Inflammatory macrophage treated with lipopolysaccharide for 4 hours (primary cell): Measurements from ENCODE around the gene DIS3L2.
A peak's percentile ranks its signal among the peaks of the same experiment; 100 is the strongest.
"Not testable (repeated sequence)": the region's sequence is repeated elsewhere in the genome, so short reads cannot be mapped to it uniquely, and the experiment has no call there.

Experiments used
- DNase-seq: peaks from one replicate; pipeline ENCODE4 v3.0.0-alpha.2; 2020

Gene DIS3L2

DNA sequence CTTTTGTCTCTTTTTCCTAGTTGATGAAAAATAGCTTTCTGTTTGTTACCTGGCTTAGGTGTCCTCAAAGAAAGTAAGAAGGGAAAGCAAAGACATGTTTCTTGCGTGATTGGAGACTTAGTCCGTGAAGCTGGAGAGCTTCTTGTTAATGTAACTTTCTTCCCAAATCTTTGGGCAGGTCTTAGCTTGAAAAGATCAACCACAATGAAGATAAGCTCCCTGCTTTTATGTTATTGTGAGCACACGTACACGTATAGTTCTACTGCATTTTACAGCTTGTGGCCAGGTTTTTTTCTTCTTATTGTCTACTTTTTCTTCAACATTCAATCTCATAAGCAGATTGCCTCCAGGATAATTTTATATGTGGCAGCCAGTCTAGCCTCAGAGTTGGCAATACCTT is 99.8 kb downstream of the DIS3L2 start:
- no peak for DNase-seq

DNA sequence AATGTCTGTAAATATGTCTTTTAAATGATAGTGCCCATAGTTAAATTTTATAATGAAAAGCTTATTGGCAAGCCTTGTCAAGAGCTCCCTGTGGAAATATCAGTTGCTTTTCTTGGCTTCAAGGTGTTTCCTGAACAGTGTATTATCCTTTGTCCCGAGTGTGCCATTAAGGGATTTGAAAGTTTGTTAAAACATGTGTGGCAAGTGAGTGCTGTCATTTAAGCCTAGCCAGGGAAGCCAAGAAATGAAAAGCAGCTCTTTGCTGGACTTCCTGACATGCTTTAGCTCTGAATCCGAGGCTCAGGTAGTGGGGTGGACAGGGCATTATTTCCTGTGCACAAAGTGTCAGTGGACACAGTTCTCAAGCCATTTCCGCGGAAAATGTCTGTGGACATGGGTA is 111.5 kb downstream of the DIS3L2 start:
- no peak for DNase-seq

DNA sequence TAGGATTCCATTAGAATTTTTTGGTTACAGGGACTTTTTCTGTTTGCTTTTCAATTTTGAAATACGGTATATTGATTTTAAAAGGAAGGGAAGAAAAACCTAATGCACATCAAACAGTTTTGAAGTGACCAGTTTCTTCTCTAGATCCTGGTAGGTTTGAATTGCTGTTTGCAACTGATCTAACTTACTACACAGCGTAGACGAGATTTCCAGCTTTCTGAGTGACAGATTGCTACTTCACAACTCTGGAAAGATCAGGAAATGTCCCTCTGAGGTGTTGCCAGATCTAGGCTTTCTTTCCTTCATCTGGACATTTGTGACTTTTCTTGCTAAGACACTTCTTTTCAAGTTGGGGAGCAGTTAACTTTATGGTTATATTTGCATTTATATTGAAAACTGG is 112.2 kb downstream of the DIS3L2 start:
- DNase-seq, result no peak

DNA sequence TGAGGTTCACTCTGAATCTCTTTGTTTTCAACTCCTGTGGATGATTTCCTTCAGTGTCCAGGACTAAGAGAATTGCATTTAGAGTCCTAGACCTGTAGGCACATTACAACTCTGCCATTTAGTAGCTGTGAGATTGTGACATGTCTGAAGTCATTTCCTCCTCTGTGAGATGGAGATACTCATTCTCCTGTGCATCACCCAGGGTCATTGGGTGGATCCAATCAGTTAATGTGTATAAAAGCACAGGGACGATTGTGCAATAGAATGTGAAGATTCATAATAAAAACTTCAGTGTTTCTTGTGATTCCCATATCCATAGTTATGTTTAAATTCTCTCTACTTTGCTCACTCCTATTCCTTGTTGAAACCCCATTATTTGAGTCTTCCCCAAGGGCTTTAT is 113.6 kb downstream of the DIS3L2 start:
- peak; percentile 67 for DNase-seq

DNA sequence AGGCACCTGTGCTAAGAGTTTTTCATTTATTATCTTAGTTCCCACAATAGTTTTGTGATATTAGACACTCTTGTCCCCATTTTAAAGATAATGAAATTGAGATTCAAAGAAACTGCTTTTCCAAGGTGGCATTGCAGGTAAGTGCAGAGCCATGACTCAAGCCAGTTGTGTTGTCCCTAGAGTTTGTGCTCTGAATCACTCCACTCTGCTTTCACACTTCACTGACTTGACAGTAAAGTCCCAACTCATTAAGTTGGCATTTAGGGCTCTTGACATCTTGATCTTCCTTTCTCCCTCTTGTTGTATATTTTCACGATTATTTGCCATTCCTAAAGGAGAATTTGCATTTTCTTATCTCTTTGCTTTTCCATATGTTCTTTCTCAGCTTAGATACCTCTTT is 114.3 kb downstream of the DIS3L2 start:
- no peak for DNase-seq

DNA sequence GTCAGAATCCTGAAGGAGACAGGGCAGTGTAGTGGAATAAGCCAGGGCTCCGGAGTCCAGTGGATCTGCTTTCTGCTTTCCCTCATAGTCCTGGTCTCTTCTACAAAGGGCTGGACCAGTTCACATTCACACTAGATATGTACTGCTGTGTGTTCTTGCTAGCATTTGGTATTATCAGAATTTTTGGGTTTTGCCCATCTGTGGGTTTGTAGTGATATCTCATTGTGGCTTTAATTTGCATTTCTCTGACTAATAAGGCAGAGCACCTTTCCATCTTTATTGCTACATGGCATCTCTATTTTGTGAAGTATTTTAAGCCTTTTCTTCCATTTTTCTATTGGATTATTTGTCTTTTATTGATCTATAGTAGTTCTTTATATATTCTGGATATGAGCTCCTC is 114.8 kb downstream of the DIS3L2 start:
- DNase-seq, result no peak

DNA sequence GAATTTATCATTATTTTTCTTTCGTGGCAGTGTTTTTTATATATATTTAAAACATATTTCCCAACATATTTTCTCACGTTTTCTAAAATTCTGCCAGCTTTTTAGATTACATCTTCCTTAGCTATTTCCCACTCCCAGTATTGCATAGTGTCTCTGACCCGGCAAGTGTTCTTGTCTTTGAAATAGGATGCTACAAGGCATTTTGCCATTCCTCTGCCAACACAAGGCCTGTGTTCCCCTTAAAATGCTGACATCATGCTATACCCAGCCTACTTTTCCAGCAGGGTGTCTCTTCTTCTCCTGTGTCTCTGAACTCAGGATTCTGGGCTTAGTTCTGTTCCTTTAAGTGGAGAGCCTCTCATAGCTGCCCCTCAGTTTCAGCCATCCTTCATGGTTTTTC is 115.2 kb downstream of the DIS3L2 start:
- no peak for DNase-seq

DNA sequence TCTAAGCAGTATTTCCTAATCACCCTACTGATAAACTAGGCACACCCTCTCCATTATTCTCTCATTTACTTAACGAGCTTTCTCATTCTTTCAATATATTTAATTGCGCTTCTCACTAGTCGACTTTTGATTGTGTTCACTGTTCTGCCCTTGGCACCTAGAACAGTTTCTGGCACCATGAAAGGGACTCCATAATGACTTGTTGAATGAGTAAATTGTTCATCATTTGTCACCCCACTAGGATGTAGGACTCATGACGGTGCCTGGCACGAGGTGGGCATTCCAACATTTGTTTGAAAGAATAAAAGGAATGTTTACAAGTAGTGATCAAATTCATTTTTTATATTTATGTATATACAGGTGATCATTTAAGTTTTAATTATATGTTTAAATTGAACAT is 123.7 kb downstream of the DIS3L2 start:
- no peak for DNase-seq

DNA sequence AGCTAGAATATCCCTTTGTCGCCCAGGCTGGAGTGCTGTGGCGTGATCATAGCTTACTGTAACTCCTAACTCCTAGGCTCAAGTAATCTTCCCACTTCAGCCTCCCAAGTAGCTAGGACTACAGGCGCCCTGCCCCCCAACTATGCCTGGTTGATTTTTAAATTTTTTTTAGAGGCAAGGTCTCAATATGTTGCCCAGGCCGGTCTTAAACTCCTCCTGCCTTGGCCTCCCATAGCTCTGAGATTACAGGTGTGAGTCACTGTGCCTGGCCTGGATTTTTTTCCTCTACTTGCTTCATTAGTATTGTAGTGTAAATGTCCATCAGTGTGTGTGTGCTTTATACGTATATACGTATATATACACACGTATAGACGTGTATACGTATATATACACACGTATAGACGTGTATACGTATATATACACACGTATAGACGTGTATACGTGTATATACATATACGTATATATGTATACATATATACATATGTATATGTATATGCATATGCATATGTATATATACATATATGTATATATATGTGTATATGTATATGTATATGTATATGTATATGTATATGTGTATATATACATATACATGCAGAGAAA is 124.4 kb downstream of the DIS3L2 start:
- DNase-seq, result no peak

DNA sequence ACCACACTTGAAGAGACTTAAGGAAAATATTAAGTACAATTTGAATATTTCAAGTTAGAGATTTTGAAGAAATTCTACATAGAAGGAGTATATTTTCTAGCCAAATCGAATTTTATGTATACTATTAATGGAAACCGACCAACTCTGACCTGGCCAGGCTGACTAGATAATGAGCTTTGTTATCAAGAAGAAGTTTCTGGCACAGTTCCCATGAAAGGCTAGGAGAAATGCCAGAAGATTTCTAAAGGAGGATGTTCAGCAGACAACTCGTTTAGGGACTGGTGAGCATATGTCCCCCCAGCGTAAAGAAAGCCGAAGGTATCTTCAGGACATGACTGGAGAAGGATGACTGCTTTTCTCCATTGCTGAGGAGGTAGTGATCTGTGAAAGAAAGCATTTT is 127.3 kb downstream of the DIS3L2 start:
- DNase-seq, result no peak

DNA sequence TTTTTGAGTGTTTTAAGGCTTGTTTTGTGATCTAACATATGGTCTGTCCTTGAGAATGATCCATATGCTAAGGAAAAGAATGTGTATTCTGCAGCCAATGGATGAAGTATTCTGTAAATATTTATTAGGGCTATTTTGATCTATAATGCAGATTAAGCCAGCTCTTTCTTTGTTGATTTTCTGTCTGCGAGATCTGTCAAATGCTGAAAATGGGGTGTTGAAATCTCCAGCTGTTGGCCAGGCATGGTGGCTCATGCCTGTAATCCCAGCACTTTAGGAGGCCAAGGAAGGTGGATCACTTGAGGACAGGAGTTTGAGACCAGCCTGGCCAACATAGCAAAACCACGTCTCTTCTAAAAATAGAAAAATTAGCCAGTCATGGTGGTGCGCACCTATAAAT is 132.7 kb downstream of the DIS3L2 start:
- no peak for DNase-seq

DNA sequence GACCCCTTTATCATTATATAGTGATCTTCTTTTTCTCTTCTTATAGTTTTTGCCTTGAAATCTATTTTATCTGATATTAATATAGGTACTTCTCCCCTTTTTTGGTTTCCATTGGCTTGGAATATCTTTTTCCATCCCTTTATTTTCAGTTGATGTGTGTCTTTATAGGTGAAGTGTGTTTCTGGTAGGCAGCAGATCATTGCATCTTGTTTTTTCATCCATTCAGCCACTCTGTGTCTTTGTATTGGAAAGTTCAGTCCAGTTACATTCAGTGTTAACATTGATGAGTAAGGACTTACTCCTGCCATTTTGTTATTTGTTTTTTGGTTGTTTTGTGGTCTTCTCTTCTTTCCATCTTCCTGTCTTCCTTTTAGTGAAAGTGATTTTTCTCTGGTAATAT is 133.4 kb downstream of the DIS3L2 start:
- DNase-seq, result no peak

DNA sequence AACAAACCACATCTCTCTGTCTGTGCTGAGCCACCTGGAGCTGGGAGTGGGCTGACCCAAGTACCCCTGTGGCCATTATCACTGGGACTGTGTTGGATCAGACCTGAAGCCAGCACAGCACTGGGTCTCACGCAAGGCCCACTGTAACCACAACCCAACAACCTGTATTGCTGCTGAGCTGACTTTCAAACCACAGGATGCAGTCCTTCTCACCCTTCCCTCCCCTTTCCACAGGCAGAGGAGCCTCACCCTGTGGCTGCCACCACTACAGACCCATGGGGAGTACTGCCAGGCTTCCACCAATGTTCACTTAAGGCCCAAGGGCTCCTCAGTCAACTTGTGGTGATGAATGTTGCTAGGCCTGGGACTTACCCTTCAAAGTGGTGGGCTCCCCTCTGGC is 135.7 kb downstream of the DIS3L2 start:
- DNase-seq, result no peak

DNA sequence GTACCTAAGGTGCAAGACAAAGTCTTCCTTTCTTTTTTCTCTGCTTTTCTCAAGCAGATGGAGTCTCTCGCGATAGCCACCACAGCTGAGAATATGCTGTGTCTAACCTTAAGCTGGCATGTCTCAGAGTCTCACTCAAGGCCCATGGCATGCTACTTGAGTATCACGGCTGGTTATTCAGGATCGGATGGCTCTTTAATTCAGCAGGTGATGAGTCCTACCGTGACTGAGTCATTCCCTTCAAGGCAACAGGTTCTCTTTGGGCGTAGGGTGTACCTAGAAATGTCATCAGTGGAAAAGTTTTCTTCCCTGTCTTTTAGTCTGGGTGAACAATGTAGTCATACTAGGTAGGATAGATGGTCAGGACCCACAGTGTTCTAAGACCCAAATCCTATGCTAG is 136.2 kb downstream of the DIS3L2 start:
- DNase-seq, result no peak

DNA sequence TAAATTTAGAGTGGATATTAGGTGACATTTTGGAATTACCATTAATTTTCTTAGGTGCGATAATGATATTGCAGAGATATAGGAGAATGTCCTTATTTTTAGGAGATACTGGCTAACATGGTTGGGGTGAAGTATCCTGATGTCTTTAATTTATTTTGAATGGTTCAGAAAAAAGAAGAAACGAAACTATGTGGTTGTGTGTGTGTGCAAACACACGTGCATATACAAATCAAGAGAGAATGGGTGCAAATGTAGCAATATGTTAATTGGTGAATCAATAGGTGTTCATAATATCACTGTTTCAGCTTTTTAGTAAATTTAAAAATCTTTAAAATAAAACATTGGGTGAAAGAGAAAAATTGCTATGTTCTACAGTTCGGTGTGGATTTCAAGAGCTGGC is 140.9 kb downstream of the DIS3L2 start:
- no peak for DNase-seq

DNA sequence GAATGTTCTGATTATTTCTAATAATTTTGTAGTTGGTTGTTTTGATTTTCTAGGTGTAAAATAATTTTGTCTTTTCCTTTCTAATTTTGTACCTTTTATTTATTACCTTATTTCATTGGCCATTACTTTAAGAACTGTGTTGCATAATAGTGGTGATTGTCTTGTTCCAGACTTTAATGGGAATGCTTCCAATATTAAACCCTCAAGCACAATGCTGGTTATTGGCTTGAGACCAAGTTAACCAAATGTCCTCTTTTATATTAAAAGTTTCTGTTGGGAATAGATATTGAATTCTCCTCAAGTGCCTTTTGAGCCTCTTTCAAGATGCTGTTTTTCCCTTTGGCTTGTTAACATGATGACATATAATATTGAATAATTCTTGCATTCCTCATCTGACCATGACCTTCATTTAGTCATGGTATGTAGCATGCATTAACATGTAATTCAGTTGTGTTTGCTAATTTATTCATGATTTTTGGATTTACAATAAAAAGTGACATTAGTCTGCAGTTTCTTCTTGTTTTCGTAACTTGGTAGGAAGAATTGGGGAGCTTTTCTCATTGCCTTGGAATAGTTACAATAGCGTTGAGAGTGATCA is 141.7 kb downstream of the DIS3L2 start:
- DNase-seq, result no peak

DNA sequence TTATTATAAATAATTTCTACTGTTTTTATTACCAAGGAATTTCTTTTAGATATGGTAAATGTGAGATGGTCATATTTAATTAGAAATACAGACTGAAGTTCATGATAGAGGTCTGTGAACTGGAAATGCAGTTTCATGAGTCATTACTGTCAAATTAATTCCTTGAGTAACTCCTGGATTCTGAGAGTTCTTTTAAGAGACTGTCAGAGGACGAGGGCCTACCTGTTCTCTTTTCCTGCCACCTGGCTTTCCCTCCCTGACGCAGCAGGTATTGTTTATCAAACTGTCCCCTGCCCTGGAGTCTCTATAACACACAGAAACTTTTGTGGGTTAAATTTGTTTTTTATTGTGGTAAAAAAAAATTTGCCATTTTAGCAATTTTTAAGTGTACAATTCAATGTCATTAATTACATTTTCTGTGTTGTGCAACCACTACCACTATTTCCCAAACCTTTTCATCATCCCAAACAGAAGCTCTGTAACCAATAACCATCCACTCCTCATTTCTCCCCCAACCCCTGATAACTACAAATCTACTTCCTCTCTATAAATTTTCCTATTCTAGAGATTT is 142.6 kb downstream of the DIS3L2 start:
- DNase-seq, result no peak

DNA sequence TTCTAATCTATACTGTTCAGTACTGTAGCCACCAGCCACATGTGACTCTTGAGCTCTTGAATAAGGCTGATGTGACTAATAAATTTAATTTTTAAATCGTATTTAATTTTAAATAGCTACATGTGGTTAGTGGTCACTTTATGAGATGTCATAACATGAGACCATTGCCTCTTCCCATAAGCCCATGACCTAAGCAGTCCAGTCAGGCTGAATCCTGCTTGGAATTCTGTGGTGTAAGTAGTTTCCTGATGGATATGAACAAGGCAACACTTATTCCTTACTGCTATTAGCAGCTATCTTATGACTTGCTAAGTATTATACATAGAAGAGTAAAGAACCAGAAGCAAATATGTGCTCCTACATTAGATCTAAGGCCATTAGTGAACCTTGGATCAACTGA is 150.0 kb downstream of the DIS3L2 start:
- no peak for DNase-seq

DNA sequence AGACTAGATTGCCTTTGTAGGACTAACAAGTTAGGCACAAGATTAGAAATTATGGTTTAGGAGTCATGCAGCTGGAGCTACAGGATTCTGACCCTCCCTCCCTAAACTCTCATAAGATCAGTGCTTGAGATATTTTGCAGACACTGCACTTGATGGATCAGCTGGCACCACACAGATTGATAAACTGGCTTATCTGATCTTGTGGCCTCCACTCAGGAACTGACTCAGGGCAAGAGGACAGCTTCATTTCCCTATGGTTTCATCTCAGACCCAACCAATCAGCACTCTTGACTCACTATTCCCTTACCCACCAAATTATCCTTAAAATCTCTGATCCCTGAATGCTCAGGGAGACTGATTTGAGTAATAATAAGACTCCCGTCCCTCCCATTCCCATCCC is 152.3 kb downstream of the DIS3L2 start:
- no peak for DNase-seq

DNA sequence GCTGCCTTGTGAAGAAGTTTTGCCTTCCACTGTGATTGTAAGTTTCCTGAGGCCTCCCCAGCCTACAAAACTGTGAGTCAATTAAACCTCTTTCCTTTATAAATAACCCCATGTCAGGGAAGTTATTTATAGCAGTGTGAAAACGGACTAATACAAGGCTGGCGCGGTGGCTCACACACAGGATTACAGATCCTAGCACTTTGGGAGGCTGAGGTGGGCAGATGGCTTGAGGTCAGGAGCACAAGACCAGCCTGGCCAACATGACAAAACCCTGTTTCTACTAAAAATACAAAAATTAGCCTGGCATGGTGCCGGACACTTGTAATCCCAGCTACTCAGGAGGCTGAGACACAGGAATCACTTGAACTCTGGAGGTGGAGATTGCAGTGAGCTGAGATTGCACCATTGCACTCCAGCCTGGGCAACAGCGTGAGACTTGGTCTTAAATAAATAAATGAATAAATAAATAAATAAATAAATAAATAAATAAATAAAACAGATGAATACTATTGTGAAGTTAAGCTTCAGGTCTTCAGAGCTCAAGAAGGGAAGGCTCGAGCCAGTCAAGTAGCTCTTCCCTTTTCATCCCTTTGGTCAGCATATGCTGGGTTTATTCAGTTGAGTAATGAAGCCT is 154.3 kb downstream of the DIS3L2 start:
- DNase-seq, result not testable (repeated sequence)

DNA sequence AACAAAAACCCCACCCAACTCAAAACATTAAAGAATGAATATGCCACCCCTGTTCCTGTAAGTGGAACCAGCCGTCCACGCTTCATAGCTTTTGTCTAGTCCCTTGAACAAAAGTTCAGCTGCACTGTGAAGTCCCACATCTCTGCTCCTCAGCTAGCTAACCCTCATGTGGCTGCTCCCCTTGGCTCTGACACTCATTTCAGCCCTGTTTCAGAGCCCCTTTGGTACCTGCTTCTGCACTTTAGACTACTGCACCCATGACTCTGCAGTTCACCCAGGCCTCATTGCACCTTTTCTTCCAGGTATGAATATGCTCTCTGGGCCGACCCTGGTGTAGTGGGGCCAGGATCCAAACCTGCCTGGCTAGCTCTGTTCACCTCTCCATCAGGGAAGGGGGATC is 155.3 kb downstream of the DIS3L2 start:
- DNase-seq, result no peak

DNA sequence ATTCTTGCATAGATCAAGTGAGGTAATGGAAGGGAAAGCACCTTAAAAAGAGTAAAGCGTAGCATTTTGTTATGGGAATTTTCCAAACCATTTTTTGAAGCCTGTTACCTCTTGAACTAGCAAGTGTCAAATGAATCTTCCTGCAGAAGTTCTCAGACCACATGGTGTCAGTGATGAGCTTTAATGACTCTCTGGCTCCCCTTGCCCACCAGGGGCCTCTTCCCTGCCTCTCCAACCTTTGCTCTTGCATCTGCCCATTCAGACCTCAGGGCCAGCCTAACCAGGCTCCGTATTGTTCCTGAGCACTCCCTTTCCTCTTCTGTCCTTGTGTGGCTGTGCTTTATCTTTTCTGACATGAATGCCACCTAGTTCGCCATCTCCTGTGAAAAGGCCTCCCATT is 155.9 kb downstream of the DIS3L2 start:
- DNase-seq, result no peak

DNA sequence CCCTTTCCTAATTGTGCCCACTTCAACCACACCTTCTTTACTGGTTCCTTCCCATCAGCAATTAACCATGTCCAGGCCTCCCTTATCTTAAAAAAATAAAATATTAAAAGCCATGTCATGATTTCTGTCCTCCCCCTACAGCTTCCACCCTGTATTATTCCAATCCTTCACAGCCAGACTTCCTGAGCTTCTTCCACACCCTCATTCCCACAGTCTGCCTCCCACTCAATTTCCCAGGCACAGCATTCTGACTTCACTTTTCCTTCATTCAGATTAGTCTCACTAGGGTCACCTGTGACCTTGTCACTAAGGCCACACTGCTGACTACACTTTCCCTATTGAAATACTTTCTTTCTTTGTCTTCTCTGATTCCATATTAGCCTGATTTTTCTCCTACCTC is 159.4 kb downstream of the DIS3L2 start:
- no peak for DNase-seq

DNA sequence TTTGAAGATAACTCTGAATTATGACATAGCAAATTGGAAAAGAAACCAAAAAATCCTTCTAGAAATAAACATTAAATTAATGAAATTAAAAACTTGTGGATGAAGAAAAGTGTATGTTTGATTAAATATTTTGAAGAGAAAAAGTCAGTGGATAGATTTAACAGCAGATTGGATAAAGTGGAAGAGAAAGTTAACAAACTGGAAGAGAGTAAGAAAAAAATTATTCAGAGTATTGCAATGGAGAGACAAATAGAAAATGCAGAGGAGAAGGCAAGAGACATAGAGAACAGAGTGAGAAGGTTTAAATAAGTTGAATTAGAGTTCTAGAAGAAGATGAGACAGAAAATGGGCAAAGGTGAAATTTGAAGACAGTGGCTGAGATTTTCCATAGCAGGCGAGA is 162.8 kb downstream of the DIS3L2 start:
- DNase-seq, result no peak
